NCI-H82 treated with DMSO at 0.1 percent for 48 hours (cell line): ENCODE results near the gene ANKS4B.
A peak's percentile ranks its signal among the peaks of the same experiment; 100 is the strongest.
"Not testable (repeated sequence)": the region's sequence is repeated elsewhere in the genome, so short reads cannot be mapped to it uniquely, and the experiment has no call there.

Source experiments
- DNase-seq: peaks from one replicate; lab custom pipeline; 2025; ENCODE audit not compliant: unreplicated experiment; lab: John Stamatoyannopoulos, UW

Gene ANKS4B

DNA sequence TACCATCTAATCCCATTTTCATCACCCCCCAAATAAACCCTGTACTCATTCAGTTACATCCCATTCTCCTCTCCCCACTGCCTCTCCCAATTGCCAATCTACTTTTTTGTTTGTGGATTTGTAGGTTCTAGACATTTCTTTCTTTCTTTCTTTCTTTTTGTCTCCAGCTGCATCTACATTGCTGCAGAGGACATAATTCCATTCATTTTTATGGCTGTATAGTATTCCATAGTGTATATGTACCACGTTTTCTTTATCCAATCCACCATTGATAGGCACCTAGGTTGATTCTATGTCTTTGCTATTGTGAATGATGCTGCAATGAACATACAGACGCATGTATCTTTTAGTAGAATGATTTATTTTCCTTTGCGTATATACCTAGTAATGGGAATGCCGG is 50.9 kb downstream of the ANKS4B start:
- no peak for DNase-seq

DNA sequence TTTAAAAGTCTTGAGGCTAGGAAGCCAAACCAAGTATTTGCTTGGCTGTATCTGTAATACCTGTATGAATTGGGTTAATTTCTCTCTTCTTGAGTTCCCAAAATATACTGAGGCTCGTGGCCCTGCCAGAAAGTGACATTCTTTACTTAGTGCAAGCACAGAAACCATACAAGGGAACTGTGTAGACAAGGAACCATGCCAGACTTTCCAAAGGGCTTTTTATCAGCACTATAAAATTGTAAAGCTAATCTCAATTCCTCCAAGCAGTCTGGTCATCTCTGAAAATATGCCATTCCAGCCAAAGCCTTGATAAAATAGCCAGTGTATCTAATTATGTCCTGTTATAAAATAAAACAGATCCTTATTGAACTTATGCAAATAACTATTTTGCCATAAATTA is 51.8 kb downstream of the ANKS4B start:
- no peak for DNase-seq

GRCh38 chr16:21289789-21290188 is 56.3 kb downstream of the ANKS4B start:
- DNase-seq: not testable (repeated sequence)

DNA sequence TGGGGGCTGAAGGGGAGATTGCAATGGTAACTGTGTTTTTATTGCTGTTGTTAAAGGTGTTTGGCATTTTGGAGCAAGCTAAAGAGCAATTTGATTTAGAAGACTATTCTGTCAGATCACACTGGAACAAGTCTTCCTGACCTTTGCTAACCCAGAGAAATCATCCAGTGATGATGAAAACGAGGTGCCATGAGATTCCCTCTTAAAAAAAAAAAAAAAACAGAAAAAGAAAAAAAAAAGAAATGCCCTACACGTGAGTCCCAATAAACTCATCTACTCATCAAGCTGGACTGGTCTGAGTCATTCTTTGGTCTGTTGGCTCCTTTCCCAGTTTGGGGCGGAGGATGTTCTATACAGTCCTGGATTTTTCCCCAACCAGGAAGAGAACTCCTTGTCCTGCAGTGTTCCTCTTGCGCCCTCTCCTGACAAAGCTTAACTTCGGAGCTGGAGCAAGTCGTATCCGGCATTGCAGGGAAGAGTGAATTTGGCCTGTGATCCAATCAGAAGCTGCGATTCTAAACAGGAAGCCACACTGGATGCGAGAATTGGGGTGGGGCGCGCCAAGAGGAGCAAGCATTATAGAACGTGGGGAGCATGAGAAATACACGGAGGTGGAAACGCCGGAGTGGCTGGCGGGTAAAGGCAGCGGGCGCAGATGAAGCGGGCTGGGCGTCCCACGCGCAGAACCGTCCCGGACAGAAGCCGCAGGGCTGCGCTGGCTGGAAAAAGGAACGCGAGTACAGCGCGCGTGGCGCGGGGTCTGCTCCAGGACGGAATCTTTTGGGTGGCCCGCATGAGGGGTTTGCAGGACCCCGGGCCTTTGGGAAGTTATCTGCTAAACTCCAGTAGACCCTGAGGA is 67.0 kb downstream of the ANKS4B start:
- peak; percentile 92 for DNase-seq

- DNase-seq: peak; percentile 68
Measured at GRCh38 chr16:21301168-21301894, 67.8 kb downstream of the ANKS4B start.

- no peak for DNase-seq
Measured at GRCh38 chr16:21301895-21302291, 68.4 kb downstream of the ANKS4B start.

DNA sequence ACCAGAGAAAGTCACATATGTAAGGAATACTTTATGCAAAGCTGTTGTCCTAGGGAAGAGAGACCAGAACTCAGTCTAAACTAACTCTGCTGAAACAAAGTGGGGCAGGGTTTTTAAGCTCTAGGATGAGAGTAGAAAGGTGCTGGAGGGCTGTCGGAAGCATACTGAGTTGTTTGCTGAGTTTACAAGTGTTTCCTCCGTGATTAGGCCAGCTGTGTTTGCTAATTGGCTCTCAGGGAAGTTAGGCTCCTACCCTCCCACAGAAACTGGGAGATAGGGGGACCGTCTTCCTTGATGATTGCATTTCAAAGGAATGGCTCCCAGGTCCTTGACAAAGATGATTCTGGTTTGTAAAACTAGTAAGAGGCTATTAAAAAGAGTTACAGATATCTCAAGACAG is 69.0 kb downstream of the ANKS4B start:
- no peak for DNase-seq

DNA sequence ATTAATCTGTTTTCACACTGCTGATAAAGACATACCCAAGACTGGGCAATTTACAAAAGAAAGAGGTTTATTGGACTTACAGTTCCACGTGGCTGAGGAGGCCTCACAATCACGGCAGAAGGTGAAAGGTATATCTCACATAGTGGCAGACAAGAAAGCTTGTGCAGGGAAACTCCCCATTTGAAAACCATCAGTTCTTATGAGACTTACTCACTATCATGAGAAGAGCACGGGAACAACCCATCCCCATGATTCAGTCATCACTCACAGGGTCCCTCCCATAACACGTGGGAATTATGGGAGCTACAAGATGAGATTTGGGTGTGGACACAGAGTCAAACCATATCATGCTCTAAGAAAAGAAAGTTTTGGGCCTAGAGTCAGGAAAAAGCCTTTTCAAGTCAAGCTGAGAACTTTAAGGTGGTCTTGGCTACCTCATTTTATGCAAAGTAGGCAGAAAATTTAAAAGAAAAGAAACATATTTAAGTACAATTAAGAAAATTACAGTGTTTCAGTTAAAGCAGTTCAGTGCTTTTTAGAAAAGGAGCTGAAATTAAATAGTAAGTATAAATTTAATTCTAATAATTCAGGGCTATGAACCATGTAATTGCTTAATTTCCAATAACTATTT is 69.5 kb downstream of the ANKS4B start:
- DNase-seq: no peak
